B cell (primary cell): Measurements from ENCODE around the gene SLITRK2. TPM values are rescaled to one million over a fixed set of nuclear protein-coding genes. Genes with fewer than 3 reads are reported as not detected.

ENCODE experiments used
- ATAC-seq: fragments of 200-7000 bp; cut with Tn5 transposase; one replicate; pipeline ENCODE4 v1.10.0; 2021; ENCODE audit warnings: low read depth, mild to moderate bottlenecking, moderate number of reproducible peaks, moderate library complexity
- CTCF ChIA-PET: fragments of 350-600 bp; sonication (Branson Sonifier 250); formaldehyde crosslinking; loops from one replicate; lab custom pipeline; 2021; ENCODE audit warnings: antibody characterized with exemption, inconsistent platforms; lab: Charles Lee
- POLR2A ChIA-PET: fragments of 350-600 bp; sonication (Branson Sonifier 250); formaldehyde crosslinking; loops from one replicate; lab custom pipeline; 2021; ENCODE audit warnings: antibody characterized with exemption; lab: Charles Lee
- DNase-seq: peaks from one replicate; pipeline ENCODE4 v3.0.0; 2013
- H2AFZ ChIP-seq: 2 replicates; pipeline ENCODE4 v1.6.1; 2012; ENCODE audit warnings: mild to moderate bottlenecking, low read depth, low read length; ENCODE audit not compliant: insufficient read depth, poor library complexity, severe bottlenecking
- H3K27ac ChIP-seq, 2 donors: 1 replicate in 1 of 2; 2 replicates in 1 of 2; pipeline ENCODE4 v1.5.1; 2012 to 2013; ENCODE audit warnings: low read length in 2 of 2, mild to moderate bottlenecking in 2 of 2, moderate library complexity in 1 of 2
- H3K27me3 ChIP-seq, 4 experiments: fragments of 200-600 bp in 1 of 4; sonication (generic) in 1 of 4; replicated peaks in 1 of 4; 1 replicate in 2 of 4; 2 replicates in 2 of 4; pipeline versions ENCODE4 v1.6.1 to v1.7.0; 2013 to 2016; ENCODE audit warnings: low read length in 3 of 4, mild to moderate bottlenecking in 2 of 4, mixed read lengths in 1 of 4, moderate library complexity in 1 of 4; ENCODE audit not compliant: insufficient read depth in 4 of 4, control insufficient read depth in 3 of 4; ENCODE audit errors: control extremely low read depth in 1 of 4
- H3K36me3 ChIP-seq, 2 experiments: replicated peaks in 1 of 2; 1 replicate in 1 of 2; 2 replicates in 1 of 2; pipeline versions ENCODE4 v1.6.1 to v1.7.1; 2013; ENCODE audit warnings: low read length in 1 of 2; ENCODE audit not compliant: insufficient read depth in 2 of 2, control insufficient read depth in 1 of 2; ENCODE audit errors: control extremely low read depth in 1 of 2, extremely low read depth in 1 of 2
- H3K4me1 ChIP-seq, 2 donors: fragments of 200-600 bp in 1 of 2; sonication (generic) in 1 of 2; 1 replicate in 1 of 2; 2 replicates in 1 of 2; pipeline versions ENCODE4 v1.5.1 to v1.6.1; 2013 to 2017; ENCODE audit warnings: low read length in 2 of 2; ENCODE audit not compliant: control insufficient read depth in 2 of 2, insufficient read depth in 2 of 2
- H3K4me2 ChIP-seq: replicated peaks from 2 replicates; pipeline ENCODE3; 2012; ENCODE audit warnings: mild to moderate bottlenecking, low read depth, low read length; ENCODE audit not compliant: poor library complexity, severe bottlenecking
- H3K4me3 ChIP-seq, 5 experiments: fragments of 200-600 bp in 1 of 5; sonication (generic) in 1 of 5; 1 replicate in 3 of 5; 2 replicates in 2 of 5; pipeline versions ENCODE4 v1.5.1 to v1.7.0; 2011 to 2016; ENCODE audit warnings: low read length in 4 of 5, mild to moderate bottlenecking in 4 of 5, low read depth in 2 of 5, control low read depth in 1 of 5, moderate library complexity in 1 of 5; ENCODE audit not compliant: insufficient read depth in 1 of 5; ENCODE audit errors: control extremely low read depth in 1 of 5, extremely low read depth in 1 of 5
- H3K79me2 ChIP-seq: fragments of 200-600 bp; sonication (generic); one replicate; pipeline ENCODE4 v1.6.0; 2016; ENCODE audit warnings: low read length; ENCODE audit not compliant: control insufficient read depth, insufficient read depth
- H3K9ac ChIP-seq: fragments of 200-600 bp; sonication (generic); 2 replicates; pipeline ENCODE4 v1.6.1; 2017; ENCODE audit warnings: mild to moderate bottlenecking, low read length, moderate library complexity
- H3K9me3 ChIP-seq, 3 donors: one replicate each; pipeline versions ENCODE4 v1.6.1 to v1.7.1; 2013; ENCODE audit warnings: low read length in 2 of 3; ENCODE audit not compliant: control insufficient read depth in 2 of 3, insufficient read depth in 1 of 3; ENCODE audit errors: control extremely low read depth in 1 of 3
- H4K20me1 ChIP-seq: 2 replicates; pipeline ENCODE4 v1.6.0; 2012; ENCODE audit warnings: mild to moderate bottlenecking, low read length; ENCODE audit not compliant: insufficient read depth, control insufficient read depth, poor library complexity, severe bottlenecking
- H3K27ac Mint-ChIP-seq: one replicate; pipeline ENCODE4 v1.8.0; 2021; ENCODE audit warnings: mixed read lengths
- H3K27me3 Mint-ChIP-seq: one replicate; pipeline ENCODE4 v1.8.0; 2021; ENCODE audit warnings: mixed read lengths
- H3K4me1 Mint-ChIP-seq: one replicate; pipeline ENCODE4 v1.8.0; 2021; ENCODE audit warnings: mixed read lengths
- H3K4me3 Mint-ChIP-seq: one replicate; pipeline ENCODE4 v1.8.0; 2021; ENCODE audit warnings: mixed read lengths
- H3K9me3 Mint-ChIP-seq: one replicate; pipeline ENCODE4 v1.8.0; 2022; ENCODE audit warnings: mixed read lengths; ENCODE audit not compliant: insufficient read depth
- EZH2 ChIP-seq: IDR thresholded peaks from 2 replicates; pipeline ENCODE4 v1.6.1; 2012; ENCODE audit warnings: borderline replicate concordance, low read depth, mild to moderate bottlenecking, moderate library complexity, low read length; ENCODE audit not compliant: insufficient read depth, poor library complexity, severe bottlenecking
- WGBS: methylation state at CpG from one replicate; pipeline ENCODE4 v1.1.5; 2013; ENCODE audit warnings: missing lambda C conversion rate; ENCODE audit not compliant: insufficient coverage; 5-methylcytosine and 5-hydroxymethylcytosine counted together
- intact Hi-C: fragments of 100-400 bp; cut with micrococcal nuclease; formaldehyde crosslinking; loops from one replicate; pipeline ENCODE4 v1.10.0; 2022
- polyA plus RNA-seq: library from polyadenylated mRNA; depleted of rRNA; stranded (reverse); fragments of >200 nt; gene quantifications from 2 replicates; pipeline ENCODE4 v1.2.3, GENCODE V29; 2012
- total RNA-seq, 2 donors: library from RNA; stranded (reverse); fragments of 120-200 nt in 1 of 2; gene quantifications; 1 replicate in 1 of 2; 2 replicates in 1 of 2; pipeline versions ENCODE4 v1.2.3 to v1.2.4, GENCODE V29; 2013 to 2022
- TF ChIP-seq, protein P1 (sequence below): fragments of 200-600 bp; IDR thresholded peaks from one replicate; pipeline ENCODE4 v1.8.0; 2022; ENCODE audit warnings: antibody characterized with exemption, mild to moderate bottlenecking

SLITRK2 gene
- total and polyA plus RNA-seq, 2 donors (not counting 1 experiment from before 2014, with no cell fraction given): not detected

DNA sequence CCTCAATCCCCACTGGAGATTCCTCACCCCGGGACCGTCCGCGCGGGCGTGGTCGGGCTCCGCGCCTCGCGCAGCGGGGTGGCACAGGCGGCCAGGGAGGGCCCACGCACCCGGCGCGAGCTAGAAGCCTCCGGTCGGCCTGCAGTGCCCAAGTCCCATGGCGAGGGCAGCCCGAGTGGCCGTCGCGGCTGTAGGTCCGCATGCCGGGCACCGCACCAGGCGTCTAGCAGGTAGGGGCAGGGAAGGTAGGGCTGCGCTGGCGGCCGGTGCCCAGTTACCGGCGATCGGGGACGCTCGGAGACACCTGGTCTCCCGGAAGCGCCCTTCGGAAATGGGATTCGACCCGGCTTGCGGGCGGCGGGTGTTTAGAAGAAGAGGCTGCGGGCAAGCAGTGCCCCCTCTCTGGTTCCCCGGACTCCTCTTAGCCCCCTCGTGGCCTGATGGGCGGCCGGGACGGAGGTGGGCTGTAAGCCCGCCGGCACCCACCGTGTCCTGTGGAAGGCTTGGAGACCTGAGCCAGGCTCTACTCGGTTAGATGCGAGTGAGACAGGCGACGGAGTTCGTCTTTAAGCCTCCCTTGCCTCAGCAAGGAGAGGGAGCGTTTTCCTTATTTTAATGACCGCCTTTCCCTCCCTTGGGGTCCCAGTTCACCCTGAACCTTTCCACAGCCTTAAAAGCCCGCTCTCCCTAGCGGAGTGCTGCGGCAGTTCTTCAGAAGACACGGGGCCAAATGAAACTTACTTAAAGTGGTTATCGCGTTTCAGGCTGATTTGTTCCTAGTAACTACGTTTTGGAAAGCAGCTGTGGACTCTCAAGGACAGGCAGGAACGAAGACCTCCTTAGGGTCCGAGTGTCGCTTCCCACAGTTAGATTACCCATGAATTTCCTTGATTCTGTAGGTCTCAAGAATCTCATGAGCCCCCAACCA, 821 bp downstream of the SLITRK2 start:
- no peak overlapping the region for H3K27ac ChIP-seq
- H2AFZ ChIP-seq: no peak overlapping the region
- H3K4me1 ChIP-seq: no peaks in the 10 kb centered on the region
- ChIA-PET CTCF (no interaction called here), POLR2A (no interaction called here)
- Mint-ChIP-seq H3K27me3 (peaks cover 26% of the 10 kb centered on the region), H3K4me1 (no peaks in the 10 kb centered on the region), H3K9me3 (no peaks in the 10 kb centered on the region), H3K4me3 (no peak overlapping the region), H3K27ac (no peak overlapping the region)
- H3K9me3 ChIP-seq: peaks cover 0 to 2% (median 0%) of the 10 kb centered on the region in 3 donors
- H4K20me1 ChIP-seq: no peaks in the 10 kb centered on the region
- DNase-seq (no peak), ATAC-seq (no peak)
- no peak overlapping the region for H3K4me2 ChIP-seq
- WGBS: 9% methylated on average over 19 of the region's 70 CpGs
- no peaks in the 10 kb centered on the region for H3K36me3 ChIP-seq
- intact Hi-C loops: no loop called here
- H3K4me3 ChIP-seq: no peak overlapping the region
- H3K79me2 ChIP-seq: no peaks in the 10 kb centered on the region
- H3K27me3 ChIP-seq: peaks cover 0 to 6% (median 2%) of the 10 kb centered on the region in 4 experiments
- TF ChIP-seq, protein P1, sequence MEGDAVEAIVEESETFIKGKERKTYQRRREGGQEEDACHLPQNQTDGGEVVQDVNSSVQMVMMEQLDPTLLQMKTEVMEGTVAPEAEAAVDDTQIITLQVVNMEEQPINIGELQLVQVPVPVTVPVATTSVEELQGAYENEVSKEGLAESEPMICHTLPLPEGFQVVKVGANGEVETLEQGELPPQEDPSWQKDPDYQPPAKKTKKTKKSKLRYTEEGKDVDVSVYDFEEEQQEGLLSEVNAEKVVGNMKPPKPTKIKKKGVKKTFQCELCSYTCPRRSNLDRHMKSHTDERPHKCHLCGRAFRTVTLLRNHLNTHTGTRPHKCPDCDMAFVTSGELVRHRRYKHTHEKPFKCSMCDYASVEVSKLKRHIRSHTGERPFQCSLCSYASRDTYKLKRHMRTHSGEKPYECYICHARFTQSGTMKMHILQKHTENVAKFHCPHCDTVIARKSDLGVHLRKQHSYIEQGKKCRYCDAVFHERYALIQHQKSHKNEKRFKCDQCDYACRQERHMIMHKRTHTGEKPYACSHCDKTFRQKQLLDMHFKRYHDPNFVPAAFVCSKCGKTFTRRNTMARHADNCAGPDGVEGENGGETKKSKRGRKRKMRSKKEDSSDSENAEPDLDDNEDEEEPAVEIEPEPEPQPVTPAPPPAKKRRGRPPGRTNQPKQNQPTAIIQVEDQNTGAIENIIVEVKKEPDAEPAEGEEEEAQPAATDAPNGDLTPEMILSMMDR: no peak
- no peak for TF ChIP-seq EZH2
- H3K9ac ChIP-seq: no peak overlapping the region

DNA sequence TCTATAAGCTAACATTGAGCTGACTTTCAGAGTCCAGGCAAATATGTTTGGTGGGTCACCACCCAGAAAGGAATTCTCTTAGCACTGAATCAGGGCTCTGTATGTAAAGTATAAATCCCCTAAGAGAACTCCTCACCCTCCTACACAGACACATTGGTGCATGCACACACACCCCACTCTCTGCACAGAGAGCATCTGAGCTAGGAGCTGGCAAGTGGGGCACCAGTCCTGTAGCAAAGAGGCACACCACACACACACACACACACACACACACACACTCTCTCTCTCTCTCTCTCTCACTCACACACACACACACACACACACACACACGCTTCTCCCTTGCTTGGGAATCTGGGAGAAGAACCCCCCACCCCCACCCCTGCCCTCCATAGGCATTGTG, 3.2 kb downstream of the SLITRK2 start:
- no CpG with 5 or more reads among the region's 1 CpG for WGBS
- Histone ChIP-seq H3K4me1 (no peaks in the 10 kb centered on the region), H3K4me2 (no peak overlapping the region), H3K27me3 (peaks cover 0 to 6% (median 2%) of the 10 kb centered on the region in 4 experiments), H3K9me3 (peaks cover 0 to 2% (median 0%) of the 10 kb centered on the region in 3 donors), H2AFZ (no peak overlapping the region), H3K4me3 (no peak overlapping the region), H3K36me3 (no peaks in the 10 kb centered on the region), H3K27ac (no peak overlapping the region), H3K79me2 (no peaks in the 10 kb centered on the region), H4K20me1 (no peaks in the 10 kb centered on the region), H3K9ac (no peak overlapping the region)
- POLR2A ChIA-PET: no interaction called here
- Mint-ChIP-seq H3K27me3 (peaks cover 26% of the 10 kb centered on the region), H3K4me1 (no peaks in the 10 kb centered on the region), H3K4me3 (no peak overlapping the region), H3K9me3 (no peaks in the 10 kb centered on the region), H3K27ac (no peak overlapping the region)
- TF ChIP-seq, protein P1: no peak
- TF ChIP-seq EZH2: no peak
- no peak for DNase-seq
- intact Hi-C loops: no loop called here
- CTCF ChIA-PET: no interaction called here
- ATAC-seq: no peak
